ENCODE data around the gene PIEZO1. TPM values are rescaled to one million over a fixed set of nuclear protein-coding genes. Genes with fewer than 3 reads are reported as not detected.

PIEZO1 gene
- polyA plus RNA-seq, 4 donors, result 25.6 to 55.5 (median 32.9) TPM

DNA sequence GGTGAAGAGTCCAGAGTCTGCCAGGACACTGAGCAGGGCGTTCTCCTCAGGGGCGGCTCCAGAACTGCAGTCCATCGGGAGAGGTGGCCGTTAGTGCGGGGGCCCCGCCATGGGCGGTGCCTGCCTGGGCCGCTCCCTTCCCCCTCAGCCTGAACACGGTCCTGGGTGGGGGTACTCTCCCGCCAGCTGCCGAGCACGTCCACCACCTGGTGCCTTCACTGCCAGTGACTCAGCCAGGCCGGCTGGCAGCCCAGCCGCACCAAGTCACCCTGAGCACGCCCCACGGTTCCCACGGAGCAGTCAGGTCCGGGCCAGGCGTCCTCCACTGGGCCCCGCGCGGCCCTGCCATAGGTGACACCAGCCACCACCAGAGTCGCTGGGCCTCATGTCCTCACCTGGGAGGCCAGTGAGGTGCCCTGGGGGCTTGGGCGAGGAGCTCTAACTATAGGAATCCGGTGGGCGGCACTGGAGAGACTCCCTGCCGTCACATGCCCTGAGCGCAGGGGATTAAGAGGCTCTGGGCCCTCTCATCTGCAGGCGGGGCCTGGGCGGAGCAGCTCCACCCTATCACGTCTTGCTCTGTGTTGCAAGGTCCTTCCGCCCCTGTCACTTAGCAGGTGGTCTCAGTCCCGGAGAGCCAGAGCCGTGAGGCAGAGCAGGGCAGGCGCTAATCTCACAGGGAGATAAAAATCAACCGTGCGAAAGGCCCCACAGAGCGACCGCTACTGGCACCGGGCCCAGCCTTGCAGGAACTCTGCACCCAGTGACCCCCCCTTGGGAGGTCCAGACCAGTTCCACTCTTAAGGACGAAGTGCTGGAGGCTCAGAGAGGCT is 14.3 kb downstream of the PIEZO1 start:
- DNase-seq (ENCODE audit: low read depth in 4 of 4, low spot score in 3 of 4), result peak in 1 of 4 donors; percentile 78

DNA sequence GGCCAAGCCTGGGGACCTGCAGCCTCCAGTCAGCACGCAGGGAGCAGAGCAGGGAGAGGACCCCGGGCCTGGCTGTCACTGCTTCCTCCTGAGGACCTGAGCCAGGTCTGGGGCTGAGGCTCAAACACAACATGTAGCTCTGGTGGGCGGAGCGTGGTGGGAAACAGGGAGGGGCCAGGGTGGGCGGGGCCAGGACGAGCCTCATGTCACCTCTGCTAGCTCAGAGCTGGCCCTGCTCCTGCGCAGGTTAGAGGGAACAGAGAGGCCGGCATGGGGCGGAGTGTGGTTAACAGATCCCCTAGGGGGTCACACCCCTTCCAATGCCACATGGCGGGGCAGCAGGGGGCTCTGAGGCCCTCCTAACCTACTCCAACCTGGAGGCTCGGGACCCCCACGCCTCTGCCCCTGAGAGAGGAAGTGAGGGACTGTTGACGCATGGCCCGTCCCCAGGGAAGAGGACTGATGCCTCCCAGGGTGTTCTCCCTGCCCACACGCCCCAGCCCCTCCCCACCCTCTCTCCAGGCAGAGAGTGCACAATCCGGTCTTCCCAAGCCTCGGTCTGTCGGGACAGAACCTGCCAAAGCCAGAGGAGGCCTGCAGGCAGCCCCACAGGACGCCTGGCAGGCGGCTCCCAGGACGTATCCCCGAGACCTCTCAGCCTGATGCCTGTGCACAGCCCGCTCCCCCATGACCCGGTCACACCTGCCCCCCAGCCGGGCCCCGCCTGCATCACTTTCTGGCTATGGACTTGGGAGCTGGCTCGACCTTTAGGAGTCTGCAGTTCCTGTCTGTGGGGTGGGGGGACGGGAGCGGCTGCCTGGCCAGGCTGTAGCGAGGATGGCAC is 15.2 kb downstream of the PIEZO1 start:
- DNase-seq (ENCODE audit: low read depth in 4 of 4, low spot score in 3 of 4), result no peak

DNA sequence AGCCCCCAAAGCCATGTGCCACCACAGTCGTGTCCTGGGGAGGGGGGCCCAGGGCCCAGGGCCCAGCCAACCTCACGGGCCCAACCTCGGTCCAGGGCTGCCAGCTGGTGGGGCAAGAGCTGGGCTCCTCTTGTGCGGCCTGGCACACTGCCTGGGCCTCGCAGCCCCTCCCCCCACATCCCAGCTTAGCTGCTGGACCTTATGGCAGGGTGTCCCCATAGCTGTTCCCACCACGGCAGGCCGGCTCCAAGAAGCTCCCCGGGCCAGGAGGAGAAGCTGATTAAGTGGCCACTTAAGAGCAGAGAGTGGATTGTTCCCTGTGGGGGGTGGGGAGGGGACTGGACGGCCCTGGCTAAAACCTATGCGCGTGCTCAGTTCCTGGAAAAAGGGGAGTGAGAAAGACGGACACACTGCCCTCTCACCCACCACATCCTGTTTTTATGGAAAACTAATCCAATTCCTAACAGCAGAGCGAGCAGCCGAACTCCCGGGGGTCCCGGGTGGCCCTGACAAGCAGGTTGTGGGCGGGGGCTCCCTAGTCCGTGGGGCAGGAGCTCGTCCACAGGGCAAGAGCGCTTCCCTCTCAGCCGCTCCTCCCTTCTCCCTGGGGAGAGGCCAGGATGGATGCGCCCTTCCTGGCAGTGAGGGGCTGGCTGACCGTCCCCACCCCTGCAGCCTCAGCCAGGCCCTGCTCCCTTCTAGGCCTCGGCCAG is 16.8 kb downstream of the PIEZO1 start:
- no peak for DNase-seq (ENCODE audit: low read depth in 4 of 4, low spot score in 3 of 4)

DNA sequence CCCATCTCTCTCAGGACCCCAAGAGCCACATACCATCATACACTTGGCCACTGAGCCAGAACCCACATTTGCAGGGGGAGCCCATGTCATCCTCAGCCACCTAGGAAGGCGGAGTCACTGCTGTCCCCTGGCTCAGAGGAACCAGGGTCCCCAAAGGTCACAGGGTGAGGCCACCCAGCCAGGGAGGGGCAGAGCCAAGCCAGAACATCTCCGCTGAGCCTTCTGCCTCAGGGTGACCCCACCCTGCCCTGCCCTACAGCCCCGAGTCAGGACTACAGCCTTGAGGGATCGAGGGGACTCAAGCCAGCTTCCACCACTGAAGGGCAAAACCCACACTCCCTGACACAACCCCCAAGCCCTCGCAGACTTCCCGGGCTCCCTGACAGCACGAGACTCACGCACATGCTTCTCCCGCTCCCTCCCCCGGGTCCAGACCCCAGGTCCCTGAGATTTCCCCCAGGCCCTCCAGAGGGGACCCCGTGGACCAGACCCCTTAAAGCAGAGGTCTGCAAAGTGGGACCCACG is 17.4 kb downstream of the PIEZO1 start:
- no peak for DNase-seq (ENCODE audit: low read depth in 4 of 4, low spot score in 3 of 4)

DNA sequence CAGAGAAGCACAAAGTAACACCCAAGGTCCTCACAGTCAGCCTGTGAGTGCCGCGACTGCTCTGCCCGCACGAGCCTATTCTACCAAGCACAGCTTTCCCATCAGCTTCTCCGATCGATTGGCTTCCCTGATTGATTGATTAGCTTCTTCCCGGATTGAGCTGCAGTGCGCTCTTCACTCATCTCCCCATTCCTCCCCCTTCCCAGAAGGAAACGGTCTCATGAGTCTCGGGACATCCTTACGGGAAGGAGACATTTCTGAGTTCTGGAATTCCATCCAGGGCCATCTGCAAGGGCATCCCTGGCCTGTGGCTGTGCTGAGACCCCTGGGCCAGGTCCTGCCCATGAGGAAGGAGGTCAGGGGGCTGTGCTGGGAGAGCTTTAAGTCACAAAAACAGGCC is 18.0 kb downstream of the PIEZO1 start:
- no peak for DNase-seq (ENCODE audit: low read depth in 4 of 4, low spot score in 3 of 4)

DNA sequence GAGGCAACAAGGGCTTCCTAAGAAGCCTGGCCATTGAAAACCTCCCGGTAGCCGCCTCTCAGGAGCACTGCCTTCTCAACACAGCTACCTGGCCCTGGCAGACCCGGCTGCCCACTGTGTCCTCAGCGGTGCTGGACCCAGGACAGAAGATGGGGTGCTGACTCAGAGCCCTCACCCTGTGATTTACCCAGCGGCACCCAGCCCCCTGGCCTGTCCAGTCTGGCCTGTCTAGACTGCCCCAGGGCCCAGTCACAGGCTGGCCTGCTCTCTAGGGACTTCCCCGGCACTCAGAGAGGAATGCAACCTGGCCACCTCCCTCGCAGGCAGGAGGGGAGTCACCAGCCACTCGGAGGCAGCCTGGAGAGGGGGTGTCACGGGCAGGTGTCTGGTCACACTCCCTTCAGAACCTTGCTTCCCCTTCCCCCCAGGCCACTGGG is 20.1 kb downstream of the PIEZO1 start:
- DNase-seq (ENCODE audit: low read depth in 4 of 4, low spot score in 3 of 4), result no peak

DNA sequence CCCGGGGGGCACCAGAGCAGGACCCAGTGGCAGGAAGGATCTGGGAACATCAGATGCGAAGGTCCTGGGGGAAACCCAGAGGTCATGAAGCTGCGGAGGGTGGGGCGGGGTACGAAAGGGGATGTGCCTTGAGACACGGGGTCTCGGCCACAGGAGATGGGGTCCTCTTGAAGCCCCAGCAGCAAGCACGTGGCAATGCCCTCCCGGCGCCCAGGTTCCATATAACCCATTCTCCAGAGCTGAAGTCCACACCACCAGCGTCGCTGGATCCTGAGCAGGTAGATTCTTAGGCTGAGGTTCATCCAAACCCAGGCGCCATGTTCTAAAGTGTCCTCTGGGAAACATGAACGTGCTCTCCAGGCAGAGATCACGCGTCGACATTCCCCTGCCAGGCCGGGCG is 20.9 kb downstream of the PIEZO1 start:
- no peak for DNase-seq (ENCODE audit: low read depth in 4 of 4, low spot score in 3 of 4)

DNA sequence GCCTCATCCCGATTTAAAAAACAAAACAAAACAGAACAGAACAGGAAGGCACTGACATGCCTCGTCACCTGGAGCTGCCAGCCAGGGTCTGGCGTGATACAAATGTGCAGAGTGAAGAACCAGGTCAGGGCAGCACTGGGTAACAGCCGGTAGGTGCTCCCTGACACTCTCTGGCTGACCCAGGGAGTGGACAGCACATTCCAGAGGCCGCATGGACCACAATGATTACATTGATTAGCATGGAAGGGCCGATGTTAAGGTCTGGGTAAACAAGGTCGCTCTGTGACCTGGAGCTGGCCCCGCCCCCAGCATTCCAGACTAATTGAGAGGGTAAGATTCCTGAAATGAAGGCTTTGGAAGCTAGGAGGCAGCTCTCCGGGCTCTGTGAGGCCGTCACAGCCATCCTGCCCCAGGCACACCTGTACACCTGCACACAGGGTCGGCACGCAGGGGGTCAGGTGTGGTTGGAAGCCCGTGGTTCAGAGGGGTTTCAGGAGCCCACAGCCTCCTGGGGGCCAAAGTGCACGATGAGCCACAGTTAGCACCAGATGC is 21.4 kb downstream of the PIEZO1 start:
- no peak for DNase-seq (ENCODE audit: low read depth in 4 of 4, low spot score in 3 of 4)

DNA sequence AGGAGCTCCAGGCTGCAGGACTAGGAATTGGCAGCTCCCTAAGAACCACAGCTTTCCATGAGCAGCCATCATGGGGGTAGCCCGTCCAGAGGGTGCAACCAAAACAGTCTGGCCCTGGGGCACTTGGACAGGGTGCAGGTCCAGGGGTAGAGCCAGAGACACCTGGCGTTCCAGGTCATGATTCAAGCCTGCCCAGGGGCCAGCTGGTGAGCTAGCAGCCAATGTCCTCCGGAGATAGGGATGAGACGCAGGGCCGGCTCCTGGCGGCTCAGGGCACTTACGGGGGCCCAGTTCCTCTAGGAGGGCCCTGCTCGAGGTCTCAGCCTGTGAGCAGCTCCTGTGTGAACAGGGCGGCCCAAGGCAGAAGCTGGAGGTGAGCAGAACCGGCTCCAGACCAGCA is 22.1 kb downstream of the PIEZO1 start:
- DNase-seq (ENCODE audit: low read depth in 4 of 4, low spot score in 3 of 4), result no peak

DNA sequence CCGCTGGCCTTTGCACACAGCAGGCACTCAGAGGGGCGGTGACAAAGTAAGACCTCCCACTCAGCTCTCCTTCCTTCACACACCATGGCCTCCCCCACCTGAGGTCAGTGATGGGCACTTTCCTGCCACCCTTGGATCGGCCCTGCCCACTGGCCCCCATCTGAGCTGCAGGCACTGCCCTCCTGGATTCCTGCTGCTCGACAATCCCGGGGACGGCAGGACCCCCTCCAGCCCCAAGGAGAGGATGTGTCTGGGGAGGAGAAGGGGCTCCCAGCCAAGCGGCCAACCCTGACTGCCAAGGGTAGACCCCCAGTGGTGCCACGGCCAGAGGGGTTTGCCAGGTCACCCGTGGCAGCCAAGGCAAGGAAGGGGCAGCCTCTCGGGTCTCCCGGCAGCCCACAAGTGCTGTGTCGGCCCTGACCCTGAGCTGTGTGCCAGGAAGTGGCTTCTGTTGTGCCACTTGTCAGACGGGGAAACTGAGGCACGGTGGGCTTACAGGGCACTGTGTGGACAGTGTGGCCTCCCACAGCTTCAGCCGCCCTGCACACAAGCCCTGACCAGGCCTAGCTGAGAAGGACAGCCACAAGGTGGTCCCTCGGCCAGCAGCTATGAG is 22.7 kb downstream of the PIEZO1 start:
- no peak for DNase-seq (ENCODE audit: low read depth in 4 of 4, low spot score in 3 of 4)

DNA sequence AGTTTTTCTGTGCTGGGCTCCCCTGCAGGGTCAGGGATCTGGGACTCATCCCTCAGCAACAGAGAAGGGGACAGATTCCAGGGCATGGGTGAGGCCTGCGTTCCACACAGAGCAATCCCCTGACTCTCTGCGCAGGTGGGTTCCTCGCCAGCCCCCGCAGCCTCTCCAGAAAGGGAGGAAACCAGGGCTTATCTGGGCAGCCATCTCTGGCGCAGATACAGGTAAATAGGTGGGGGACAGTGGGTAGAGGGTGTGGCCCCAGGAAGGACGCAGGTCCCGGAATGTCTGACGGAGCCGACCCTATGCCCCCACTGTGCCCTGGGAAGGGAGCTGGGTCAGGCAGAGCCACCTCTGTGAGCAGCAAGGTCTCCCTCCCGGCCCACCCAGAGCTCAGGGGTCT is 23.2 kb downstream of the PIEZO1 start:
- no peak for DNase-seq (ENCODE audit: low read depth in 4 of 4, low spot score in 3 of 4)

DNA sequence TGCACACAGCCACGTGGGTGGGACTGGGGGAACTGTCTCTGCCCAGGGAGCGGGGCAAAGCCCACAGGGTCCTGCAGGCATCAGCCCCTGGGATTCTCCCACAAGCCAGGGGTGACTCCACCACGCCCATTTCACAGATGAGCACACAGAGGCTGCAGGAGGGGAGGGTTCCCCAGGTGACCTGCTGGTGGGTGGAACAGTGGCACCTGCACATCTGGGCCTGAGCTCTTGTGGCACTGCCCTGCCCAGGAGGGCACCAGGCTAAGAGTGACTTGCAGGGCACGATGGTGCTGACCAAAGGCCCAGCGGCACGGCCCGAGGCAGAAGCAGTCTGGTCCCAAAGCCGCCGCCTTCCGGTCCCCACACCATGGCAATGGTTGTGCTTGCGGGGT is 23.9 kb downstream of the PIEZO1 start:
- no peak for DNase-seq (ENCODE audit: low read depth in 4 of 4, low spot score in 3 of 4)

DNA sequence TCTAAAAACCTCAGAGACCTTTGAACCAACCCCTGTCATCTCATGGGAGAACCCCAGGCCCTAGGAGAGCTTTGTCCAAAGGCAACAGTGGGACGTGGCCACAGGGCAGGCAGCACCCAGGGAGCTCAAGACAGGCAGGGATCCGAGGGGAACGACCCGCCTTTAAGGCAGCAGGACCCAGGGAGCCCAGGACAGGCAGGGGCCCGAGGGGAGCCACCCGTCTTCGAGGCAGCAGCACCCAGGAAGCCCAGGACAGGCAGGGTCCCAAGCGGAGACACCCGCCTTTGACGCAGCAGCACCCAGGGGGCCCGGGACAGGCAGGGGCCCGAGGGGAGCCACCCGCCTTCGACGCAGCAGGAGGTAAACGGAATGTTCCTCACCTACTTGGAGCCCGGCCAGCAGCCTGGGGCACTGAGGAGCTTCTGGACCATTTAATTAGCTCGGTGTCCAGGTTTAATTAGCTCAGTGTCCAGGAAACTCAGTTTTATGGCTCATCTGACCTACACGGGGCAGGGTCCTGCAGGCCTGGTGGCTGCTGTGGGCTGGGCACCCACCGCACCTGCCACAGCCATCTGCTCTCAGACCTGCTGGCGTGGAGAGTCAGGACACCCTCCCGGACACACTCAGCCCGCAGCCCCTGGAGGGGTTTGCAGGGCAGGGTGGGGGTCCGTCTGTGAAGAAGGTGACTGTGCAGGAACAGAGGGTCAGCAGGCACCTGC is 24.4 kb downstream of the PIEZO1 start:
- DNase-seq (ENCODE audit: low read depth in 4 of 4, low spot score in 3 of 4), result no peak

DNA sequence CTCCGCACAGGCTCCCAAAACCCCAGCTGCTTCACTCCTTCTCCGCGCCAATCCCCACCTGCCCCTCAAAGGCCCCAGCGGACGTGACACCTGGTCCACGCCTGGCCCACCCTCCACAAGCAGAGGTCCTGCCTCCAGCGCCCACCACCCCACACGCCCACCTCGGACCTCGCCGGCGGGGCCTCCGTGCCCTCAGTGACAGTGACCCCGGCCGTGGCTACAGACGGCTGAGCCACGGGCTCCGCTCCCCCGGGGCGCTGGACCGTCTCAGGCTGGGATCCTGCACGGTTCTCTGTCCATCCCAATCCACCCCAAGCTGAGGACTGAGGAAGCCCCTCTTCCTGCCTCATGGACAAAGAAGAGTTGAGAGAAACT is 25.1 kb downstream of the PIEZO1 start:
- DNase-seq (ENCODE audit: low read depth in 4 of 4, low spot score in 3 of 4), result no peak

DNA sequence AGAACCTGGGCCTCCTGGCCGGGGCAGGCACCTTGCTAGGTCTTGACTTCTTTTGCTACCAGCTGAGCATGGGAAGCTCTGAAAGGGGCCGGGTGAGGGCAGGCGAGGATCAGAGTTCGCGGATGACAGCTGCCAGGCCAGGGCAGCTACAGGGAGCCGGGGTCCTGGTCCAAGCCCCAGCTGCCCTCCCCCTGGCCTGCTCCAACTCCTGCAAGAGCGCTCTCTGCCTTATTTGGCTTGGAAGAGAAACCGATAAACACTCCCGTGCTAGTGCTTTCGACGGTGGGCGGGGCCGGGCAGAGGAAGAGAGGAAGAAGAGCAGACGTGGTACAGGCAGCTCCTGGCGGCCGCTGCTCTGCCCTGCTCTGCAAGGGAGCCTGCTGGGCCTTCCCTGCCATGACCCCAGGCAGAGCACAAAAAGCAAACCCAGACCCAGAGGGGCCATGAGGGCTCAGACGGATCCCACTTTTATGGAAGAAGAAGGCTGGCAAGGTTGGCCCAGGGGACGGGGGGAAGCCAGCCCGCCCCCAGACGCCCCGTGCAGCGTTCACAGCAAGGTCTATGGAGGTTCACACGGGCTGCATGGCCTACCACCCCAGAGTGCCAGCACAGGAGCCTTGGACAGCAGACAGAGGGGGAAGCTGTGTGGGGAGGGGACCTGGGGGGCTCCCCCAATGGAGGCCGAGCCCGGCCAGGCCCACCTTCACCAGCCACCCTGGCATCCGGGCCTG is 25.6 kb downstream of the PIEZO1 start:
- no peak for DNase-seq (ENCODE audit: low read depth in 4 of 4, low spot score in 3 of 4)

DNA sequence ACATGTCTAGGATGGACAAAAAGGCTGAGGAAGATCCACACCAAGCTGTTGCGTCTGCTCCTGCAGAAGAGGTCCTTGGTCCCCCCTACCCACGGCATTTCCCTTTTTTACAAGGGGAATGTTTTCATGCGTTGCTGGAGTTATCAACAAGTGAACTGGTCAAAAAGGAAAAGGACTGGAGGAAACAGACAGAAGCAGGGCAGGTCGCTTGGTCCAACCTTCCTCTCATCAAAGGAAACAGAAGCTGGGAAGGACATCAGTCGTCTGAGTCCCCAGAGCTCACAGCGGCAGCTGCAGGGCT is 26.1 kb downstream of the PIEZO1 start:
- no peak for DNase-seq (ENCODE audit: low read depth in 4 of 4, low spot score in 3 of 4)

DNA sequence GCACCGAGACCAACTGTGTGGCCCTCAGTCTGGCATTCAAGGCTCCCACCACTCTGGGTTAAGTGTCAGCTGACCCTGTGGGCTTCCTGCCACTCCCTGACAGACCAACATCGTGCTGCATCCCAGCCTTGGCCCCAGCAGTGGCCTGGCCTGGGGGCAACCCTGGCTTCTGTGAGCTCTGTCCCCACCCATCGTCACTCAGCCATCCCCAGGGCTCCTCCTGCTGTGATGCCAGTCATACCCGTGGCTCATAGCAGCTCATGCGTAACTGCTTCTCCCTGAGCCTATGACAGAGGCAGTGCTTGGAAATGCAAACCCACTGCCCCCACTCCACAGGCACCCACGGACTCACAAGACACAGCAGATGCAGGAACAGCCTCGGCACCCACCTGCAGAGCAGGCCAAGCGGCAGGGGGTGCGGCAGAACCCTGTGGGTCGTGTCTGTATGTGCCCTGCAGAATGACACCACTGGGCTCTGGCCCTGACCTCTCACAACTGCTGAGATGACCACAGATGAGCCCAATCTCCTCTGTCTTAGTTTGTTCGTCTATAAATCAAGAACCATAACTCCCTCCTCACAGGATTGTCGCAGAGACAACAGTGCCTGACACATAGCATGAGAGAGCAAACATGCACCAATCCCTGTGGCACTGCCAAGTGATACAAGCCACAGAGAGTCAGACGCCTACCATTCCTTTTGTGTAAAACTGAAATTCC is 26.6 kb downstream of the PIEZO1 start:
- DNase-seq (ENCODE audit: low read depth in 4 of 4, low spot score in 3 of 4), result no peak

DNA sequence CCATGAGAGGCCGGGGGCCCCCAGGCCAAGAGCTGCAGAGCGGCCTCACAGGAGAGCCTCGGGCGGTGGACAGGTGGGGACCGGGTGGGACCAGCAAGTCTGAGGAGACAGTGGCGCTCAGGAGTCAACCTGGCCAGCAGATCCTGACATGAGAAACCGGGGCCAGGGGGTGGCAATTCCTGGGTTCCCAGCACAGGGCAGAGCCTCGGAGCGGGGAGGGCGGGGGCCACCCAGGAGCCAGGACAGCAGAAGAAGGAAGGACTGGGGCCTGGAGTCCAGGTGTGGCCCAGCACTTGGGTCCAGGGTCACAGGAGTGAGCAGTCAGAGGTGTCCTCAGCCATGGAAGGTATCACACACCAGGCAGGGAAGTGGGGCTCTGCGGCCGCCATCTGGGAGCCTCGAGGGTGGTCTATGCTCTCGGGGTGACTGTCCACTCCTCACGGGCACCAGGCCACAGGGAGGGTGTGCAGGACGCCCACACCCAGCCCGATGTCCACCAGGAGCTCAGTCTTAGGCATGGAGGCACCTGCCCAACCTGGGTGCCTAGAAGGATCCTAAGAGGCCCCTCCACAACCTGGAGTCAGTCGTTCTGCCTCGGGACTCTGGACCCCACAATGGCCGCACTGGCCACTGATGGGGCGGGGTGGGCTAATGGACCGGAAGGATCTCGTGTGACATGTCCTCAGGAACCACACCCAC is 29.1 kb downstream of the PIEZO1 start:
- no peak for DNase-seq (ENCODE audit: low read depth in 4 of 4, low spot score in 3 of 4)

Measured in right renal pelvis (tissue), 4 donors.